Measurements from ENCODE around the gene ZMYND15.

ZMYND15 gene

GRCh38 chr17:4743216-4743615 is 3.6 kb downstream of the ZMYND15 start:
- no peak for DNase-seq (ENCODE audit: low read depth in 2 of 2)

- DNase-seq (ENCODE audit: low read depth in 2 of 2) = no peak
Observed at GRCh38 chr17:4743898-4744297, 4.3 kb downstream of the ZMYND15 start.

- DNase-seq (ENCODE audit: low read depth in 2 of 2) = no peak
Observed at GRCh38 chr17:4744999-4745969, 5.7 kb downstream of the ZMYND15 start.

GRCh38 chr17:4747847-4748246 is 8.2 kb downstream of the ZMYND15 start:
- DNase-seq (ENCODE audit: low read depth in 2 of 2) = no peak

GRCh38 chr17:4748686-4749085 is 9.1 kb downstream of the ZMYND15 start:
- no peak for DNase-seq (ENCODE audit: low read depth in 2 of 2)

GRCh38 chr17:4750606-4751005 is 11.0 kb downstream of the ZMYND15 start:
- DNase-seq (ENCODE audit: low read depth in 2 of 2) = no peak

GRCh38 chr17:4751932-4752331 is 12.3 kb downstream of the ZMYND15 start:
- no peak for DNase-seq (ENCODE audit: low read depth in 2 of 2)

GRCh38 chr17:4753392-4753791 is 13.8 kb downstream of the ZMYND15 start:
- DNase-seq (ENCODE audit: low read depth in 2 of 2) = no peak

GRCh38 chr17:4759776-4760236 is 20.2 kb downstream of the ZMYND15 start:
- no peak for DNase-seq (ENCODE audit: low read depth in 2 of 2)

GRCh38 chr17:4764595-4764994 is 25.0 kb downstream of the ZMYND15 start:
- no peak for DNase-seq (ENCODE audit: low read depth in 2 of 2)

GRCh38 chr17:4766201-4766600 is 26.6 kb downstream of the ZMYND15 start:
- no peak for DNase-seq (ENCODE audit: low read depth in 2 of 2)

- DNase-seq (ENCODE audit: low read depth in 2 of 2) = no peak
Observed at GRCh38 chr17:4766723-4767122, 27.1 kb downstream of the ZMYND15 start.

GRCh38 chr17:4768298-4768697 is 28.7 kb downstream of the ZMYND15 start:
- no peak for DNase-seq (ENCODE audit: low read depth in 2 of 2)

- no peak for DNase-seq (ENCODE audit: low read depth in 2 of 2)
Observed at GRCh38 chr17:4769628-4770027, 30.0 kb downstream of the ZMYND15 start.

GRCh38 chr17:4771519-4772234 is 32.0 kb downstream of the ZMYND15 start, which contains the start of gene TM4SF5:
Gene TM4SF5 (plus strand): TSS chr17:4771886. CDS start chr17:4771923, 37 bp downstream.
- no peak for DNase-seq (ENCODE audit: low read depth in 2 of 2)

- DNase-seq (ENCODE audit: low read depth in 2 of 2) = no peak
Observed at GRCh38 chr17:4772235-4772613, 32.6 kb downstream of the ZMYND15 start.

- DNase-seq (ENCODE audit: low read depth in 2 of 2) = no peak
Observed at GRCh38 chr17:4777969-4778760, 38.5 kb downstream of the ZMYND15 start.

GRCh38 chr17:4780325-4780955 is 40.8 kb downstream of the ZMYND15 start:
- no peak for DNase-seq (ENCODE audit: low read depth in 2 of 2)

- DNase-seq (ENCODE audit: low read depth in 2 of 2) = no peak
Observed at GRCh38 chr17:4782652-4783051, 43.0 kb downstream of the ZMYND15 start.

- no peak for DNase-seq (ENCODE audit: low read depth in 2 of 2)
Observed at GRCh38 chr17:4785311-4786105, 45.9 kb downstream of the ZMYND15 start.

GRCh38 chr17:4786106-4786511 is 46.5 kb downstream of the ZMYND15 start, which contains the start of gene VMO1:
Gene VMO1 (minus strand): TSS chr17:4786364. CDS start chr17:4786352, 12 bp downstream.
- no peak for DNase-seq (ENCODE audit: low read depth in 2 of 2)

All from stimulated activated CD8-positive, alpha-beta memory T cell treated with anti-CD3 and anti-CD28 coated beads, Interleukin-15, amount 100 ng/mL, for 48 hours (primary cell).